GM12864 (cell line): ENCODE results near the gene KCTD4.

Experiments used
- DNase-seq: peaks from one replicate; pipeline ENCODE4 v3.0.0-alpha.2; 2011; ENCODE audit warnings: low read depth
- H3K4me3 ChIP-seq: 2 replicates; pipeline ENCODE4 v1.5.1; 2011; ENCODE audit warnings: mild to moderate bottlenecking, low read depth, low read length, control low read depth
- TF ChIP-seq, protein P1 (sequence below): IDR thresholded peaks from 2 replicates; pipeline ENCODE4 v1.5.1; 2011; ENCODE audit warnings: low read depth, mild to moderate bottlenecking, moderate library complexity, low read length, control low read depth, inconsistent platforms; ENCODE audit errors: missing control alignments

KCTD4 gene

DNA sequence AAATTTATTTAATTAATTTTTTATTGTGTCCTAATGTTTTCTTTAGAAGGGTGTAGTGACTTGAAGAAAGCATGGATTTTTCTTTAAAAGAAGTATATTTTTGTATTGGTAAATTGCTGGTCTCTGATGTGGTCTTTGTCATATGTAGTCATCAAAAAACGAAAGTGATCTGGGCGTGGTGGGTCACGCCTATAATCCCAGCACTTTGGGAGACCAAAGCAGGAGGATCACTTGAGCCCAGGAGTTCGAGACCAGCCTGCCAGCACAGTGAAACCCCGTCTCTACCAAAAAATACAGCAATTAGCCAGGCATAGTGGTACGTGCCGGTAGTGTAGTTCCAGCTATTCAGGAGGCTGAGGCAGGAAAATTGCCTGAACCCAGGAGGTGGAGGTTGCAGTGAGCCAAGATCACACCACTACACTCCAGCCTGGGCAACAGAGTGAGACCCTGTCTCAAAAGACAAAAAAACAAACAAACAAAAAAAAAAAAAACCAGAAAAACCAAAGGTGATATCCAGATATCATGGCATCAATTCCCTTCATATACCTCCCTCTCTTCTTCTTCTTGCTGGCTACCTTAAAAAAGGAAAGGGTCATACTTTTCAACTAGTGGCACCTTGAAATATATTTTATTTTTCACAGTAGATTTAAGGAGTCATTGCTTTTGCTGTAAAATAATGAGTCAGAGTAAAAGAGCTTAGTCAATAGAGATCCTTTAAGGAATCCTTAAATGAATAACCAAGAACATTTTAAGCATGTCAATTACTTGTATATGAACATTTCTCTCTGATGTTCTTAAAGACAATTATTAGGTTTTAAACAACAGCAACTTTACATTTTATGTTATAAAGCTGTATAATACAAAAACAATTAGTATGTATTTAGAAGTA, 19.9 kb downstream of the KCTD4 start:
- TF ChIP-seq, protein P1, sequence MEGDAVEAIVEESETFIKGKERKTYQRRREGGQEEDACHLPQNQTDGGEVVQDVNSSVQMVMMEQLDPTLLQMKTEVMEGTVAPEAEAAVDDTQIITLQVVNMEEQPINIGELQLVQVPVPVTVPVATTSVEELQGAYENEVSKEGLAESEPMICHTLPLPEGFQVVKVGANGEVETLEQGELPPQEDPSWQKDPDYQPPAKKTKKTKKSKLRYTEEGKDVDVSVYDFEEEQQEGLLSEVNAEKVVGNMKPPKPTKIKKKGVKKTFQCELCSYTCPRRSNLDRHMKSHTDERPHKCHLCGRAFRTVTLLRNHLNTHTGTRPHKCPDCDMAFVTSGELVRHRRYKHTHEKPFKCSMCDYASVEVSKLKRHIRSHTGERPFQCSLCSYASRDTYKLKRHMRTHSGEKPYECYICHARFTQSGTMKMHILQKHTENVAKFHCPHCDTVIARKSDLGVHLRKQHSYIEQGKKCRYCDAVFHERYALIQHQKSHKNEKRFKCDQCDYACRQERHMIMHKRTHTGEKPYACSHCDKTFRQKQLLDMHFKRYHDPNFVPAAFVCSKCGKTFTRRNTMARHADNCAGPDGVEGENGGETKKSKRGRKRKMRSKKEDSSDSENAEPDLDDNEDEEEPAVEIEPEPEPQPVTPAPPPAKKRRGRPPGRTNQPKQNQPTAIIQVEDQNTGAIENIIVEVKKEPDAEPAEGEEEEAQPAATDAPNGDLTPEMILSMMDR: no peak
- no peak for DNase-seq
- no peak overlapping the region for H3K4me3 ChIP-seq

DNA sequence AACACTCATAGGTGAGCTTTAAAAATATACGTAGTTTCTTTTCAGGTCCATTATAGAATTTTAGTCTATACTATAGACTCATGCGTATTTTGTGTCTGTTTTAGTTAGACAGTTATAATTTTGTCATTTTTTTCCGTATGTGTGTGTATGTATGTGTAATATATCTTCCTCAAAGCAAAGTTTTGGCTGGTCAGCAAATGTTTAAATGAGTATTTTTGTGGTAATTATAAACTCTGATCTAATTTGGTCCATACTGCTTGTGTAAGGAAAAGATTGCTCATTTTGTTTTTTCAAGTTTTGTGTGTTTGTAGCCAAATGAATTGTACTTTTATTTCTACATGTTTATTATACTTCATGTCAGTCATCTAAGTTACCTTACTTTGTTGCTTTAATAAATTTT, 20.5 kb downstream of the KCTD4 start:
- TF ChIP-seq, protein P1: no peak
- DNase-seq: no peak
- H3K4me3 ChIP-seq: no peak overlapping the region

DNA sequence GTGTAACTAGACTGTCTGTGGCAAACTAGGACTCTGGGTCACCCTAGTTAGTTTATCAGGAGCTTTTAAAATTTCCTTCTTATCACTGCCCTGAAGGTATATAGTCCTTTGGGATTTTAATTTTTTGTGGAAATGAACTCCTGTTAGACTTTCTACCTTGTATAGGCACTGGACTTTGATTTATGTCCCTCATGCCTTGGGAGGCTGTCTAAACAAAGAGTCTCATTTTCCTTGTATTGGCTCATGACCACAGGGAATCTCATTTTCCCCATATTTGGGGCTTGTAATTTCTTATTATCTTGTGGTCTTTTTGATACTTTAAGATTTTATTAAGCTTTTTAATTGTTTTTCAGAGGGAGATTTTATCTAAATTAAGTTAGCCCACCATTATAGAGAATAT, 21.4 kb downstream of the KCTD4 start:
- TF ChIP-seq, protein P1: no peak
- DNase-seq: no peak
- H3K4me3 ChIP-seq: no peak overlapping the region

DNA sequence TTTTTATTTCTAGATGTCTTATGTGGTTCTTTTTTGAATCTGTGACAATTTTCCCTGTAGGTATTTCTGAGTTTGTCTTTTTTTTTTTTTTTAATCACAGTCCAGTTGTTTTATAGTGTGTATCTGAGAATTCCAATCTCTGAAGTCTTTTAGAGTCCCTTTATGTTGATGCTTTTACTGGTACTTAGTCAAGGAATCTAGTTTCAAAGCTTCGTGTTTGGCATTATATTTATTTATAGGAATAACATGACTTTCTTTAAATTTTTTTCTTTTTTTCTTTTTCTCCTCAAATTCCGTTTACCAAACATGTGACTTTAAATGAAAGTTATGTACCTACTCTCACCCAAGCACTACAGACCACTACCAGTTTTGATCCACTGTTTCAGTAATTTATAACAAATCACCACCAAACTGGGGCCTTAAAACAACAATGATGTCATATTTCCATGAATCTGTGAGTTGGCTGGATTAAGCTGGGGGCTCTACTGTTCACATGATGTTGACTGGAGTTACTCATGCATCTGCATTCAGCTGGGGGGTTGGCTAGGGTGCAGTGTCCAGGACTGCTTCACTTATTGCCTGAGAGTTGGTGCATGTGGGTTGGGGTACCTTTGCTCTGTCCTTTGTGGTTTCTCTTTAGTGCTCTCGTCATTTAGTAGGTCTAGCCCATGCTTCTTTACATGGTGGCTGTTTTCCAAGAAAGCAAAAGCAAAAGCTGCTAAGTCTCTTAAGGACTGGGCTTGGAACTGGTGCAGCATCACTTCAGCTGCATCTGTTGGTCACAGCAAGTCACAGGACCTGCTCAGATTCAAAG, 22.3 kb downstream of the KCTD4 start:
- H3K4me3 ChIP-seq: no peak overlapping the region
- no peak for DNase-seq
- TF ChIP-seq, protein P1: no peak

DNA sequence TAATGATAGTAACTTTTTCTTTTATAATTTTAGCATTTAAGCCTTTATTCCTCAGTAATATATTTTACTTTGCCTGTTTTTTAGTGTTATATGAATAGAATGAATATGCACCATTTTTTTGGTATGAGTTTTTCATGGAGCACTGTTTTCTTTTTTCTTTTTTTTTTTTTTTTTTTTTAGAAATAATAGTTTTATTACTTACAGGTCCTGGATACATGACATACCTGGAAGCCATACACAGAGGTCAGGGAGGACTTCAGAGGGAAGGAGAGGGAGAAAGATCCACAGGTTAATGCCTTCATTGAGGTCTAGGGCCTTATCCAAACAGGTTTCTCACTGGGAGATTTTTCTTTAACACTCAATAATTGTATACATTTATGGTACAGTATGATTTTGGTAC, 26.4 kb downstream of the KCTD4 start:
- TF ChIP-seq, protein P1: no peak

DNA sequence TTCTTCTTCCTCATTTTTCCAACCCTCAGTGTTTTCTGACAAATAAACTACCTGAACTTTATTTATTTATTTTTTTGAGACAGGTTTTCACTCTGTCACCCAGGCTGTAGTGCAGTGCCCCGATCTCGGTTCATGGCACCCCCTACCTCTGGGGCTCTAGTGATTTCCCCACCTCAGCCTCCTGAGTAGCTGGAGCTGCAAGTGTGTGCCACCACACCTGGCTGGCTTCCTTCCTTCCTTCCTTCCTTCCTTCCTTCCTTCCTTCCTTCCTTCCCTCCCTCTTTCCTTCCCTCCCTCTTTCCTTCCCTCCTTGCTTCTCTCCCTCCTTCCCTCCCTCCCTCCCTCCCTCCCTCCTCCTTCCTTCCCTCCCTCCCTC, 32.3 kb downstream of the KCTD4 start:
- TF ChIP-seq, protein P1: no peak
- no peak overlapping the region for H3K4me3 ChIP-seq
- DNase-seq: no peak

More for the DNA sequence above, 26.4 kb downstream of the KCTD4 start:
- DNase-seq: no peak
- no peak overlapping the region for H3K4me3 ChIP-seq
